HepG2 (cell line): Measurements from ENCODE around the gene HLCS. TPM values are rescaled to one million over a fixed set of nuclear protein-coding genes. Genes with fewer than 3 reads are reported as not detected.

Source experiments
- ATAC-seq: fragments of 200-7000 bp; cut with Tn5 transposase; 3 replicates; pipeline ENCODE4 v1.9.1; 2020; ENCODE audit warnings: mild to moderate bottlenecking, moderate library complexity
- BruUV-seq: library from RNA; stranded (reverse); fragments of 400-500 nt; replicated peaks from 2 replicates; lab custom pipeline; 2021; lab: Mats Ljungman, UMichigan
- CTCF ChIA-PET: fragments of 300-600 bp; formaldehyde crosslinking; extraction: SDS; loops from one replicate; lab custom pipeline; 2021; ENCODE audit warnings: low total read pairs, inconsistent platforms, low intra/inter-chr PET ratio; lab: Yijun Ruan, JAX
- POLR2A ChIA-PET: fragments of 350-600 bp; sonication (Branson Sonifier 250); formaldehyde crosslinking; loops from one replicate; lab custom pipeline; 2020; ENCODE audit warnings: antibody characterized with exemption, inconsistent platforms; lab: Yijun Ruan, JAX
- DNase-seq: peaks from one replicate; pipeline ENCODE4 v3.0.0-alpha.2; 2015; ENCODE audit warnings: low spot score
- FAIRE-seq: peaks from 3 replicates; lab custom pipeline; 2011; peaks lifted over from hg19 to GRCh38; lab: Jason Lieb, UNC
- H2AFZ ChIP-seq: one replicate; pipeline ENCODE4 v1.6.1; 2011; ENCODE audit warnings: low read length, inconsistent platforms
- H3K27ac ChIP-seq: fragments of 300-600 bp; 3 replicates; pipeline ENCODE4 v1.8.0; 2011; ENCODE audit warnings: mixed run types, mild to moderate bottlenecking, mixed read lengths, low read length, inconsistent platforms; ENCODE audit not compliant: insufficient read depth; ENCODE audit errors: extremely low read length
- H3K27me3 ChIP-seq, 2 experiments: fragments of 200-600 bp in 1 of 2; 2 replicates in 1 of 2; 3 replicates in 1 of 2; pipeline versions ENCODE4 v1.6.0 to v1.8.0; 2011; ENCODE audit warnings: low read length in 2 of 2, mild to moderate bottlenecking in 2 of 2, moderate library complexity in 2 of 2, inconsistent platforms in 1 of 2; ENCODE audit not compliant: insufficient read depth in 2 of 2, control insufficient read depth in 1 of 2
- H3K36me3 ChIP-seq, 2 experiments: fragments of 200-600 bp in 1 of 2; replicated peaks in 1 of 2; 2 replicates in 1 of 2; 3 replicates in 1 of 2; pipeline versions ENCODE4 v1.5.1 to v1.8.0; 2011; ENCODE audit warnings: low read length in 2 of 2, inconsistent platforms in 1 of 2; ENCODE audit not compliant: insufficient read depth in 2 of 2, control insufficient read depth in 1 of 2
- H3K4me1 ChIP-seq: 2 replicates; pipeline ENCODE4 v1.5.1; 2012; ENCODE audit warnings: low read length, inconsistent platforms; ENCODE audit not compliant: insufficient read depth
- H3K4me2 ChIP-seq: 2 replicates; pipeline ENCODE4 v1.6.0; 2011; ENCODE audit warnings: low read depth, low read length, inconsistent platforms
- H3K4me3 ChIP-seq, 3 experiments: fragments of 200-600 bp in 1 of 3; sonication (generic), shearing (Covaris generic) in 1 of 3; replicated peaks in 1 of 3; 2 replicates each; pipeline ENCODE4 v1.5.1; 2011 to 2016; ENCODE audit warnings: low read length in 3 of 3, inconsistent platforms in 2 of 3, low read depth in 2 of 3, mild to moderate bottlenecking in 2 of 3, control low read depth in 1 of 3, mixed read lengths in 1 of 3; ENCODE audit not compliant: insufficient read depth in 1 of 3
- H3K79me2 ChIP-seq: one replicate; pipeline ENCODE4 v1.6.1; 2011; ENCODE audit warnings: low read length, inconsistent platforms; ENCODE audit not compliant: insufficient read depth
- H3K9ac ChIP-seq: 2 replicates; pipeline ENCODE4 v1.6.0; 2011; ENCODE audit warnings: mild to moderate bottlenecking, low read depth, low read length, inconsistent platforms; ENCODE audit not compliant: insufficient read depth
- H3K9me3 ChIP-seq: 2 replicates; pipeline ENCODE4 v1.5.1; 2012; ENCODE audit warnings: mild to moderate bottlenecking, low read length
- H4K20me1 ChIP-seq: 2 replicates; pipeline ENCODE4 v1.6.0; 2011; ENCODE audit warnings: inconsistent platforms, mild to moderate bottlenecking, low read length, moderate library complexity; ENCODE audit not compliant: insufficient read depth
- AFF4 ChIP-seq: sonication (generic); formaldehyde crosslinking; IDR thresholded peaks from 2 replicates; pipeline ENCODE4 v1.4.0; 2020; ENCODE audit warnings: missing genetic modification reagents
- CEBPB ChIP-seq: IDR thresholded peaks from 2 replicates; pipeline ENCODE4 v1.6.1; 2011; ENCODE audit warnings: low read depth, low read length, improper control_type of control experiment, borderline replicate concordance
- GTF3A ChIP-seq: sonication (generic); formaldehyde crosslinking; conservative IDR thresholded peaks from 2 replicates; pipeline ENCODE4 v1.4.0; 2020; ENCODE audit warnings: mild to moderate bottlenecking, missing genetic modification reagents
- NCOA1 ChIP-seq: sonication (generic); formaldehyde crosslinking; IDR thresholded peaks from 2 replicates; pipeline ENCODE4 v1.9.0; 2021; ENCODE audit warnings: missing genetic modification reagents
- NR2F6 ChIP-seq, 2 experiments: IDR thresholded peaks; 2 replicates each; pipeline ENCODE4 v1.6.1; 2016; ENCODE audit warnings: antibody characterized with exemption in 1 of 2, mild to moderate bottlenecking in 1 of 2
- RFX3 ChIP-seq: IDR thresholded peaks from 2 replicates; pipeline ENCODE4 v1.6.1; 2016; ENCODE audit warnings: missing biosample characterization, missing genetic modification reagents
- SUZ12 ChIP-seq: fragments of 150-350 bp; IDR thresholded peaks from 2 replicates; pipeline ENCODE4 v1.6.1; 2014; ENCODE audit warnings: low read depth, low read length
- ZBTB2 ChIP-seq: sonication (generic); formaldehyde crosslinking; IDR thresholded peaks from 2 replicates; pipeline ENCODE4 v1.8.0; 2022; ENCODE audit warnings: low read depth, missing genetic modification reagents
- ZFYVE20 ChIP-seq: sonication (generic); formaldehyde crosslinking; IDR thresholded peaks from 2 replicates; pipeline ENCODE4 v1.8.0; 2023; ENCODE audit warnings: low read depth, mild to moderate bottlenecking, moderate library complexity, missing genetic modification reagents, borderline replicate concordance
- ZNF20 ChIP-seq: sonication (generic); formaldehyde crosslinking; IDR thresholded peaks from 2 replicates; pipeline ENCODE4 v1.4.0; 2020; ENCODE audit warnings: mild to moderate bottlenecking, moderate library complexity, missing genetic modification reagents
- ZNF547 ChIP-seq: sonication (generic); formaldehyde crosslinking; IDR thresholded peaks from 2 replicates; pipeline ENCODE4 v1.5.1; 2020; ENCODE audit warnings: mild to moderate bottlenecking, missing genetic modification reagents
- ZNF747 ChIP-seq: sonication (generic); formaldehyde crosslinking; IDR thresholded peaks from 2 replicates; pipeline ENCODE4 v1.8.1; 2023; ENCODE audit warnings: missing genetic modification reagents, mild to moderate bottlenecking, borderline replicate concordance
- ZSCAN25 ChIP-seq: sonication (generic); formaldehyde crosslinking; IDR thresholded peaks from 2 replicates; pipeline ENCODE4 v1.8.0; 2022; ENCODE audit warnings: mild to moderate bottlenecking, missing genetic modification reagents
- WGBS: methylation state at CpG from one replicate; pipeline ENCODE4 v1.1.6; 2017; ENCODE audit warnings: low lambda C conversion rate; 5-methylcytosine and 5-hydroxymethylcytosine counted together
- in situ Hi-C: cut with HindIII; loops from 2 replicates; pipeline ENCODE4 v1.10.0; 2017; ENCODE audit warnings: low pct_unique_long_range_greater_than_20kb; ENCODE audit not compliant: extremely low pct_ligation_motif_present
- intact Hi-C: fragments of 100-400 bp; cut with micrococcal nuclease; formaldehyde crosslinking; loops from one replicate; pipeline ENCODE4 v1.10.0; 2022; ENCODE audit not compliant: unreplicated experiment
- polyA plus RNA-seq, 8 experiments: library from polyadenylated mRNA; depleted of rRNA in 3 of 8; stranded (reverse) in 7 of 8; unstranded in 1 of 8; fragments of >200 nt; fragmentation: Illumina TruSeq in 4 of 8; extraction: Trizol in 4 of 8; gene quantifications; 2 replicates each; pipeline versions ENCODE4 v1.2.1 to v1.2.3, GENCODE V29; 2011 to 2016; ENCODE audit warnings: low read depth in 4 of 8, missing spikeins in 1 of 8, mixed read lengths in 1 of 8; ENCODE audit not compliant: insufficient read depth in 1 of 8
- total RNA-seq, 5 experiments: library from RNA; depleted of rRNA; stranded (reverse); fragments of >200 nt; fragmentation: Illumina TruSeq; extraction: Trizol; gene quantifications; 2 replicates each; pipeline ENCODE4 v1.2.3, GENCODE V29; 2016; ENCODE audit warnings: low read depth in 1 of 5

HLCS gene
- total and polyA plus RNA-seq, 2 of the 13 experiments (the other 11 are each of a cell fraction or from before 2014, with no cell fraction given): 7.9 to 12.3 TPM

GRCh38 chr21:36959020-36959835, 7.2 kb downstream of the HLCS start:
- ChIA-PET POLR2A (no interaction called here), CTCF (no interaction called here)
- no TSS peak for BruUV-seq
- H3K27ac ChIP-seq: no peak overlapping the region
- DNase-seq: no peak
- peaks cover 6 to 10% of the 10 kb centered on the region in 2 experiments; a peak in 4 of 5 replicates for H3K36me3 ChIP-seq
- H3K79me2 ChIP-seq: no peaks in the 10 kb centered on the region
- in situ Hi-C loops (no loop called here), intact Hi-C loops (no loop called here)
- H3K4me2 ChIP-seq: no peak overlapping the region
- TF ChIP-seq ZNF20 (CRISPR knock-in tag) (no peak), GTF3A (CRISPR knock-in tag) (no peak), CEBPB (0 out of 2 replicates have a peak, but pooled peaks have one; percentile 17), ZFYVE20 (CRISPR knock-in tag) (no peak)
- H2AFZ ChIP-seq: no peak overlapping the region
- 97% methylated on average over 13 of the region's 17 CpGs for WGBS
- H3K4me3 ChIP-seq: no peak overlapping the region
- H3K27me3 ChIP-seq: no peaks in the 10 kb centered on the region
- peak; percentile 52 for ATAC-seq
- no peak for FAIRE-seq
- H4K20me1 ChIP-seq: no peaks in the 10 kb centered on the region
- no peak overlapping the region for H3K9ac ChIP-seq
- peaks cover 1% of the 10 kb centered on the region; the same call in 1 of the 2 replicates for H3K4me1 ChIP-seq
- H3K9me3 ChIP-seq: no peaks in the 10 kb centered on the region

GRCh38 chr21:36955783-36956182, 10.7 kb downstream of the HLCS start:
- no peaks in the 10 kb centered on the region for H3K79me2 ChIP-seq
- no peak for DNase-seq
- H4K20me1 ChIP-seq: no peaks in the 10 kb centered on the region
- H3K9ac ChIP-seq: no peak overlapping the region
- TF ChIP-seq ZNF747 (CRISPR knock-in tag) (no peak), AFF4 (CRISPR knock-in tag) (no peak), NCOA1 (CRISPR knock-in tag) (no peak), ZNF547 (CRISPR knock-in tag) (no peak), RFX3 (CRISPR knock-in tag) (no peak), NR2F6 (IDR thresholded peaks at IDR 0.05) (no peak), NR2F6 (CRISPR knock-in tag; IDR thresholded peaks at IDR 0.05) (no peak), ZBTB2 (CRISPR knock-in tag) (no peak), ZSCAN25 (CRISPR knock-in tag) (no peak), SUZ12 (no peak)
- intact Hi-C loops: no loop called here
- no peak for FAIRE-seq
- whole genome bisulfite sequencing: 81% methylated on average over 4 of the region's 4 CpGs
- H3K27me3 ChIP-seq: no peaks in the 10 kb centered on the region
- POLR2A ChIA-PET: no interaction called here
- peaks cover 3 to 9% of the 10 kb centered on the region in 2 experiments; a peak in 3 of 5 replicates for H3K36me3 ChIP-seq
- in situ Hi-C loops: no loop called here
- no peaks in the 10 kb centered on the region for H3K9me3 ChIP-seq
- no peak overlapping the region for H3K4me2 ChIP-seq
- no TSS peak for BruUV-seq
- no peak overlapping the region for H2AFZ ChIP-seq
- H3K27ac ChIP-seq: no peak overlapping the region
- H3K4me1 ChIP-seq: no peaks in the 10 kb centered on the region
- no peak overlapping the region for H3K4me3 ChIP-seq
- no peak for ATAC-seq
- CTCF ChIA-PET: no interaction called here
